HG02840 (cell line): ENCODE data around the gene UBALD1.

Experiments used
- ATAC-seq: cut with Tn5 transposase; IDR thresholded peaks from one replicate; pipeline ENCODE4 v1.9.1; 2021; ENCODE audit warnings: mild to moderate bottlenecking, moderate library complexity, moderate number of reproducible peaks; ENCODE audit not compliant: unreplicated experiment, low FRiP score

Gene UBALD1

DNA sequence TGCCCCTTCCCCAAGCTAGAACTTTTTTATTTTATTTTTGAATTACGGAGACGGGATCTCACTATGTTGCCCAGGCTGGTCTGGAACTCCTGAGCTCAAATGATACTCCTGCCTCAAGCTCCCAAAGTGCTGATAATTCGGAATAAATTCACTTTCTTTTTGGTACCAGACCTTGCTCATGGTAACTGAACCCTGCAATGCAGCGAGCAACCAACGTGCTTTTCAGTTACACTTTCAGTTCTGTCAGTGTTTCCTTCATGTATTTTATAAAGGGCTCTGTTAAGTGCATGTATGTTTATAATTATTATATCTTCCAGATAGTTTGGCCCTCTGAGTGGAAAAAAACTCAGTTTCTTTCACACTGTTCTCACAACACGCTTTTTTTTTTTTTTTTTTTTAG is 44.6 kb downstream of the UBALD1 start:
- ATAC-seq, result no peak

DNA sequence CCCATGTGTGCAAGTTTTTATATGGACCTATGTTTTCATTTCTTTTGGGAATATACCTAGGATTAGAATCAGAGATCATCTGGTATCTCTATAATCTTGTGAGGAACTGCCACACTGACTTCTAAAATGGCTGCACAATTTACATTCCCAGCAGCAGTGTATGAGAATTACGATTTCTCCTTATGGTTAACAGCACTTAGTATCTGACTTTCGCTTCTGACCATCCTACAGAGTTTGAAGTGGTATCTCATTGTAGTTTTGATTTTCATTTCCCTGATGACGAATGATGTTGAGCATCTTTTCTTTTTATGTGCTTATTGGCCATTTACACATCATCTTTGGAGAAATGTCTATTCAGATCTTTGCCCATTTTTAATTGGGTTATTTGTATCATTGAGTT is 48.5 kb downstream of the UBALD1 start:
- ATAC-seq, result no peak

DNA sequence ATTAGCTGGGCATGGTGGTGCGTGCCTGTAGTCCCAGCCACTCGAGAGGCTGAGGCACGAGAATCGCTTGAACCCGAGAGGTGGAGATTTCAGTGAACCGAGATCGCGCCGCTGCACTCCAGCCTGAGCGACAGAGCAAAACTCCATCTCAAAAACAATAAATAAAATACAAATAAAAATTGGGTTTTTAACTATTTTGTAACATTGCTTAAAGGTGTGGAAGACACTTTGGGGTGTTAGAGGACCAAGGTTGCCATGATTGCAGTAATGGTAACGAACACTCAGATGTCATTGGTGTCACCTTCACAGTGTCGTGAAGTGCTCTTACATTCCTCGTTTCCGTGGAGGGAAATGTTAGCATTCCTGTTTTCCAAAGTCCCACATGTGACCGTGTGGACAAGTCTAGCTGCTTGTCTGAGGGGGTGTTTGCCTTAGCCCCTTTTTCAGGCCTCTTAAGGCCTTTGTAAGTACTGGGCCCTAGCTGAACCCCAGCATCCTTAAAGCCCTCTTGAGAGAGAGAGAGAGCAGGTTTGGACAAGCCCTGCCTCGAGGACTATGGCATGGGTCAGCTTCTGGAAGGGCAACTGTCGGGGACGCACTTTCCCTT is 49.9 kb downstream of the UBALD1 start:
- no peak for ATAC-seq

DNA sequence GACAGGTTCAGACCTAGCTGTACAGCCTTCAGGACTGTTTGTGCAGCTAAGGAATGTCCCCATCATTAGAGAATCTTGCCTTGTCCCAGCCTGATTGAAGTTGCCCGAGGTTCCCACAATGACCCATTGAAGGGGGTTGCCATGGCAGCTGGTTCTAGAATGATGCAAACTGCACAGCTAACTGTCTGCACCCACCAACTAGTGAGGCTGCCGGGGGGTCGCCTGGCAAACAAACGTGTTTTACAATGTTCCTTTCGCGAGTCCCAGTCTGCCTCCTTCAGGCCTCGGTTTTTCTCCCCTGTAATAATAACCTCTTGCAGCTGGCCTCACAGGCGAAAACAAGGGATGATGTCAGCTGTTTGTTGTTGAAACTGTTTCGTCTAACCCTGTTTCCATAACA is 53.1 kb downstream of the UBALD1 start:
- ATAC-seq, result no peak
